Thyroid gland (tissue), 4 donors: ENCODE results near the gene GFER.

Experiments
- CTCF ChIP-seq, 6 experiments: fragments of 200-600 bp in 3 of 6; fragments of 450-650 bp in 3 of 6; sonication (generic) in 3 of 6; IDR thresholded peaks; one replicate each; pipeline ENCODE4 v1.5.1; 2016 to 2019; ENCODE audit warnings: antibody characterized with exemption in 6 of 6, mild to moderate bottlenecking in 2 of 6, inconsistent platforms in 1 of 6, moderate library complexity in 1 of 6
- POLR2A ChIP-seq, 2 donors: fragments of 450-650 bp; IDR thresholded peaks; one replicate each; pipeline ENCODE4 v1.6.1; 2017; ENCODE audit warnings: antibody characterized with exemption in 2 of 2, mild to moderate bottlenecking in 2 of 2, moderate library complexity in 1 of 2

- TF ChIP-seq CTCF (IDR thresholded peaks at IDR 0.05) (no peak), POLR2A (IDR thresholded peaks at IDR 0.05) (no peak)
Measured at GRCh38 chr16:1958715-1959268, 25.2 kb upstream of the GFER start.
